Thoracic aorta (tissue), 2 donors: ENCODE data around the gene VPS54. TPM values are rescaled to one million over a fixed set of nuclear protein-coding genes. Genes with fewer than 3 reads are reported as not detected.

Experiments
- ATAC-seq: fragments of 150-250 bp; one replicate; pipeline ENCODE4 v1.8.0; 2017; ENCODE audit warnings: low read depth; ENCODE audit not compliant: insufficient number of reproducible peaks, low FRiP score
- DNase-seq: peaks from one replicate; pipeline ENCODE4 v3.0.0-alpha.2; 2020; ENCODE audit warnings: low spot score
- H3K27ac ChIP-seq, 2 donors: fragments of 200-600 bp; sonication (generic); 1 replicate in 1 of 2; 2 replicates in 1 of 2; pipeline ENCODE4 v1.5.1; 2016; ENCODE audit warnings: mild to moderate bottlenecking in 2 of 2, moderate library complexity in 2 of 2
- H3K27me3 ChIP-seq: fragments of 200-600 bp; sonication (generic); replicated peaks from 2 replicates; pipeline ENCODE4 v1.6.0; 2016; ENCODE audit warnings: mild to moderate bottlenecking; ENCODE audit not compliant: insufficient read depth
- H3K36me3 ChIP-seq: fragments of 200-600 bp; sonication (generic); one replicate; pipeline ENCODE4 v1.5.1; 2016
- H3K4me1 ChIP-seq, 2 donors: fragments of 200-600 bp; sonication (generic); 1 replicate in 1 of 2; 2 replicates in 1 of 2; pipeline versions ENCODE4 v1.5.1 to v1.6.0; 2016; ENCODE audit warnings: low read depth in 2 of 2, mild to moderate bottlenecking in 1 of 2; ENCODE audit not compliant: control insufficient read depth in 1 of 2
- H3K4me3 ChIP-seq: fragments of 200-600 bp; sonication (generic); 2 replicates; pipeline ENCODE4 v1.5.1; 2016; ENCODE audit warnings: mild to moderate bottlenecking
- H3K9me3 ChIP-seq: fragments of 200-600 bp; sonication (generic); 2 replicates; pipeline ENCODE4 v1.5.1; 2016
- total RNA-seq, 2 donors: library from RNA; depleted of rRNA; stranded (reverse); fragments of >200 nt; gene quantifications; one replicate each; pipeline versions ENCODE4 v1.1.0 to v1.2.3, GENCODE V29; 2016
- TF ChIP-seq, protein P1 (sequence below): fragments of 200-600 bp; sonication (generic); IDR thresholded peaks from one replicate; pipeline ENCODE4 v1.5.1; 2019; ENCODE audit warnings: antibody characterized with exemption

The VPS54 gene
- total RNA-seq, 2 donors from 2014 or later = 20.0 to 22.1 TPM

DNA sequence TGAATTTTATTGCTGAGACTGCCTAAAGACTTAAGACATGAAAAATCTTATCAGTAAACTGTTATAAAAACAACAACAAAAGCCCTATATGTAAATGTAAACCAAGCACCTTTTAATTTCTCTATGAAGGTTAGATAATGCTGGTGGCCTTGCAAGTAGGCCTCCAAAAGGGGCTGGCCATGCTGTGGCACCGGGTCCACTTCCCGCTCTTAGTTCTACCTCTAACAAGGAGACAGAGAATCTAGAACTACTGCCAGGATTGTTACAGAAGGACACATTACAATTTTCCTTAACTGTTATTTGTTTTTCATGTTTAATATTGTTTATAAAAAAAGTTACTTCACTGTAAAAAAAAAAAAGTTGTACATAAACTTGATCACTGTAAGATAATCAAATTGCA lies 128.6 kb downstream of the VPS54 start:
- Histone ChIP-seq H3K36me3 (peaks cover 26% of the 10 kb centered on the region), H3K4me1 (no peaks in the 10 kb centered on the region), H3K9me3 (no peaks in the 10 kb centered on the region), H3K27ac (no peak overlapping the region), H3K27me3 (no peaks in the 10 kb centered on the region), H3K4me3 (no peak overlapping the region)
- no peak for DNase-seq
- no peak for ATAC-seq
- TF ChIP-seq, protein P1, sequence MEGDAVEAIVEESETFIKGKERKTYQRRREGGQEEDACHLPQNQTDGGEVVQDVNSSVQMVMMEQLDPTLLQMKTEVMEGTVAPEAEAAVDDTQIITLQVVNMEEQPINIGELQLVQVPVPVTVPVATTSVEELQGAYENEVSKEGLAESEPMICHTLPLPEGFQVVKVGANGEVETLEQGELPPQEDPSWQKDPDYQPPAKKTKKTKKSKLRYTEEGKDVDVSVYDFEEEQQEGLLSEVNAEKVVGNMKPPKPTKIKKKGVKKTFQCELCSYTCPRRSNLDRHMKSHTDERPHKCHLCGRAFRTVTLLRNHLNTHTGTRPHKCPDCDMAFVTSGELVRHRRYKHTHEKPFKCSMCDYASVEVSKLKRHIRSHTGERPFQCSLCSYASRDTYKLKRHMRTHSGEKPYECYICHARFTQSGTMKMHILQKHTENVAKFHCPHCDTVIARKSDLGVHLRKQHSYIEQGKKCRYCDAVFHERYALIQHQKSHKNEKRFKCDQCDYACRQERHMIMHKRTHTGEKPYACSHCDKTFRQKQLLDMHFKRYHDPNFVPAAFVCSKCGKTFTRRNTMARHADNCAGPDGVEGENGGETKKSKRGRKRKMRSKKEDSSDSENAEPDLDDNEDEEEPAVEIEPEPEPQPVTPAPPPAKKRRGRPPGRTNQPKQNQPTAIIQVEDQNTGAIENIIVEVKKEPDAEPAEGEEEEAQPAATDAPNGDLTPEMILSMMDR = no peak

- TF ChIP-seq, protein P1 = peak; percentile 53
- Histone ChIP-seq H3K27ac (no peak overlapping the region), H3K9me3 (no peaks in the 10 kb centered on the region), H3K4me3 (no peak overlapping the region), H3K4me1 (no peaks in the 10 kb centered on the region), H3K27me3 (no peaks in the 10 kb centered on the region), H3K36me3 (peaks cover 26% of the 10 kb centered on the region)
- DNase-seq (no peak), ATAC-seq (no peak)
These were observed 130.5 kb downstream of the VPS54 start for GRCh38 chr2:63888490-63889402.

GRCh38 chr2:63888053-63888452 lies 131.2 kb downstream of the VPS54 start:
- no peak overlapping the region for H3K27ac ChIP-seq
- TF ChIP-seq, protein P1 = no peak
- no peaks in the 10 kb centered on the region for H3K9me3 ChIP-seq
- peaks cover 30% of the 10 kb centered on the region for H3K36me3 ChIP-seq
- no peak for DNase-seq
- no peak for ATAC-seq
- H3K4me1 ChIP-seq = no peaks in the 10 kb centered on the region
- H3K27me3 ChIP-seq = no peaks in the 10 kb centered on the region
- no peak overlapping the region for H3K4me3 ChIP-seq

- TF ChIP-seq, protein P1 = no peak
- Histone ChIP-seq H3K4me1 (no peaks in the 10 kb centered on the region), H3K36me3 (peaks cover 25% of the 10 kb centered on the region), H3K27ac (no peak overlapping the region), H3K27me3 (no peaks in the 10 kb centered on the region), H3K9me3 (no peaks in the 10 kb centered on the region), H3K4me3 (no peak overlapping the region)
- no peak for ATAC-seq
- no peak for DNase-seq
These were observed 132.8 kb downstream of the VPS54 start for GRCh38 chr2:63886445-63886844.

GRCh38 chr2:63882395-63883105 lies 136.7 kb downstream of the VPS54 start:
- Histone ChIP-seq H3K36me3 (peaks cover 14% of the 10 kb centered on the region), H3K4me1 (no peaks in the 10 kb centered on the region)

More at GRCh38 chr2:63882395-63883105, 136.7 kb downstream of the VPS54 start:
- Histone ChIP-seq H3K4me3 (no peak overlapping the region), H3K27me3 (no peaks in the 10 kb centered on the region), H3K9me3 (no peaks in the 10 kb centered on the region), H3K27ac (no peak overlapping the region)
- ATAC-seq (no peak), DNase-seq (no peak)
- TF ChIP-seq, protein P1 = no peak
